ENCODE results near the gene RND2.

- TF ChIP-seq CTCF (IDR thresholded peaks at IDR 0.05; ENCODE audit: low read depth, low read length) (no peak), EZH2phosphoT487 (IDR thresholded peaks at IDR 0.05; ENCODE audit: low read depth) (no peak)
Observed at GRCh38 chr17:43018932-43019331, 6.1 kb upstream of the RND2 start.
